ENCODE results near the gene GXYLT2. TPM values are rescaled to one million over a fixed set of nuclear protein-coding genes. Genes with fewer than 3 reads are reported as not detected.

GXYLT2 gene
- total RNA-seq, 1 donor from 2014 or later, result 16.2 TPM

DNA sequence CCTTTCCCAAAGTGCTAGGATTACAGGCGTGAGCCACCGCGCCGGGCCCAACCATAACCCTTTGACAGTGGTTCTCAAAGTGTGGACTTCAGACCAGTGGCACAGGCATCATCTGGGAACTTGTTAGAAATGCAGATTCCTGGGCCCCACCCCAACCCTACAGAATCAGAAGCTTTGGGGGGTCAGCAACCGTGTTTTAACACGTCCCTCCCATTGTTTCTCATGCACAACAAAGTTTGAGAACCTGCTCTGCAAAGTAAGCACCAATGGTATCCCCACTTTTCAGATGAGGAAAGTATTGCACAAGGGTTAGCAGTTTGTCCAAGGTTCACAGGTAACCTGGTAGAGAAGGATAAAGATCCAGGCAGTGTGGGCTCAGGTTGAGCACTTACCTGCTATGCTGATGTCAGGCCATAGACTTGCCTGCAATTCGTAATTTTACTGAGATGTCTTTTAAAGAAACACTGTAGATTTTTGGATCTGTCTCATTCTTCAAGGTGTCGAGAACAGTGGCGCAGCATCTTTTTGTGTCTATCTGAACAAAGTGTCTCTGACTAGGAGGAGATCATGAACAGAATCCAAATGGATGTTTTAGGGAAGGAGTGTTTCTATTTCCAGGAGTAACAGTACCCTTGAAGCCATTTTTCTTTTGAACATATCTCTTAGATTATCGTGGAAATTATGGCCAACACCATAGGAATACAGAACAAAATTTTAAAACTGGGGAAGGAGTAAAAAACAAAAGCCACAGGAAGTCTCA is 2.5 kb downstream of the GXYLT2 start:
- Histone ChIP-seq H3K27ac (replicated peaks) (peak overlapping the region; percentile 82), H3K27me3 (ENCODE audit: low read depth) (peaks cover 6% of the 10 kb centered on the region), H3K4me3 (peak overlapping the region; percentile 66), H3K9me3 (replicated peaks) (no peaks in the 10 kb centered on the region), H3K36me3 (no peaks in the 10 kb centered on the region), H3K4me1 (peaks cover 42% of the 10 kb centered on the region)
- intact Hi-C loops (cut with micrococcal nuclease), result no loop called here
- DNase-seq, result no peak
- TF ChIP-seq, protein P1, sequence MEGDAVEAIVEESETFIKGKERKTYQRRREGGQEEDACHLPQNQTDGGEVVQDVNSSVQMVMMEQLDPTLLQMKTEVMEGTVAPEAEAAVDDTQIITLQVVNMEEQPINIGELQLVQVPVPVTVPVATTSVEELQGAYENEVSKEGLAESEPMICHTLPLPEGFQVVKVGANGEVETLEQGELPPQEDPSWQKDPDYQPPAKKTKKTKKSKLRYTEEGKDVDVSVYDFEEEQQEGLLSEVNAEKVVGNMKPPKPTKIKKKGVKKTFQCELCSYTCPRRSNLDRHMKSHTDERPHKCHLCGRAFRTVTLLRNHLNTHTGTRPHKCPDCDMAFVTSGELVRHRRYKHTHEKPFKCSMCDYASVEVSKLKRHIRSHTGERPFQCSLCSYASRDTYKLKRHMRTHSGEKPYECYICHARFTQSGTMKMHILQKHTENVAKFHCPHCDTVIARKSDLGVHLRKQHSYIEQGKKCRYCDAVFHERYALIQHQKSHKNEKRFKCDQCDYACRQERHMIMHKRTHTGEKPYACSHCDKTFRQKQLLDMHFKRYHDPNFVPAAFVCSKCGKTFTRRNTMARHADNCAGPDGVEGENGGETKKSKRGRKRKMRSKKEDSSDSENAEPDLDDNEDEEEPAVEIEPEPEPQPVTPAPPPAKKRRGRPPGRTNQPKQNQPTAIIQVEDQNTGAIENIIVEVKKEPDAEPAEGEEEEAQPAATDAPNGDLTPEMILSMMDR (IDR thresholded peaks at IDR 0.05; ENCODE audit: borderline replicate concordance), result no peak

DNA sequence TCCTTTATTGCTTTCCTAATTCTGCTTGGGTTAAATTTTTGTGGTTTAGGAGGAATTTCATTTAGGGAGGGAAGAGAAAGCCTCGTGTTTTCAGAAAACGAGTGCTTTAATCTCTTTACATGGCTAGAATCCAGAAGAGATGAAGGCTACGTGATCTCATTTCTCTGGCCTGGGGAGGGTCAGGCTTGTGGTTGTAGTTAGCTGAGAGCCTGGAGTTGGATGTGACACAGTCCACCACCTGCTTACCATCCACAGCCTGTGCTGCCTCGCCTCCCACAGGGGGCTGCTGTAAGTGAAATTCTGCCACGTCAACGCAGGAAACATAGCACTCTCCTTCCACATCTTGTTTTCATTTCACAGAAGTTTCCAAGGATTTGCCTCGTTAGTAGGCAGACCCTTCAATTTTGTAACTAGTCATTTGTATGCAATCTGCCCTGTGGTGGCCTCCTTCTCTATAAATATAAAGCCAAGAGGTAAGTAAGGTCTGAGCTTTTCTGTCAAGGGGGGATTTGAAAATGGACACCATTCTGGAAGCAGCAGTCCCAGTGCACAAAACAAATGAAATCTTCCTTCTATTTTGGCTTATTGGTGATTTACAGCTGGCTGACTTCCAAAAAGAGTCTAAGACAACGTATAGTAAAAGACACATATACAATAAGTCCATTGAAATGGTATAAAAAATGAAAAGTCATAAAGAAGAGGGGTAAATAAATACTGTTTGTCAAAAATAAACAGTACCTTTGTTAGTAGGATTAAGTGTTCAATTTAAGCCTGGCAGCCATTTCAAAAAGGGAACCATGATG is 3.4 kb downstream of the GXYLT2 start:
- intact Hi-C loops (cut with micrococcal nuclease), result no loop called here
- TF ChIP-seq, protein P1 (IDR thresholded peaks at IDR 0.05; ENCODE audit: borderline replicate concordance), result no peak
- no peaks in the 10 kb centered on the region for H3K36me3 ChIP-seq
- H3K27ac ChIP-seq (replicated peaks), result peak overlapping the region; percentile 82
- H3K4me1 ChIP-seq, result peaks cover 41% of the 10 kb centered on the region
- H3K9me3 ChIP-seq (replicated peaks), result no peaks in the 10 kb centered on the region
- H3K4me3 ChIP-seq, result no peak overlapping the region
- peak; percentile 67 for DNase-seq
- H3K27me3 ChIP-seq (ENCODE audit: low read depth), result peaks cover 3% of the 10 kb centered on the region

DNA sequence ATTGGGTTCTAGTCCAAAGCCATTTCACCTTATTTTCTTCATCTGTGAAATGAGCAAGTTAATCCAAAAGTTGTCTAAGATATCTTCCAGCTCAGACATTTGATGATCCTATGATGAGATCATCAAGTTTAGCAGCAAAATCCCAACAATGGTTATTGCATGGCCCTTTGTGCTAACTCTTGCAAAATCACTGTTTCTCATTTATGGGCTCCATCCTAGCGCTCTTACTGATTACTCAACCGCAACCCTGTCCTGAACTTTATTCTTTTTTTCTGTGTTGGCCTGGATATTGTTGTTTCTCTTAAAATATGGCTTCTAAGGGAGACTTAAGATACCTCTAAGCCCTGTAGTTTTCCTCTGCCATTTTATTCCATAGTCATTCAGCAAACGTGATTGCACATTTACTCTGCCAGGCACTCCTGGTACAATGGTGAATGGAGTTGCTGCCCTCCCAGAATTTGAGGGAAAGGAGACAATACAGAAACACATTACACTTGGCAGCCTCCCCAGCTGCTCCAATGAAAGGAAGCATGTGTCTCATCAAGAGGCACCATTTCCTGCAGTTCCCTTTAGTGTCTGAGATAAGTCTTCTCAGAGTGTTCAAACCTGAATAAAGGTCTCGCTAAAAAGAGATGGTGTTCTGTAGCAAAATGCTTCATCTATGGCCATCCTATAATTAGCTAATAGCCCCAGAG is 4.4 kb downstream of the GXYLT2 start:
- Histone ChIP-seq H3K4me1 (peaks cover 37% of the 10 kb centered on the region), H3K27me3 (ENCODE audit: low read depth) (no peaks in the 10 kb centered on the region), H3K36me3 (no peaks in the 10 kb centered on the region), H3K9me3 (replicated peaks) (no peaks in the 10 kb centered on the region), H3K27ac (replicated peaks) (peak overlapping the region; percentile 82), H3K4me3 (no peak overlapping the region)
- intact Hi-C loops (cut with micrococcal nuclease), result no loop called here
- DNase-seq, result no peak
- TF ChIP-seq, protein P1 (IDR thresholded peaks at IDR 0.05; ENCODE audit: borderline replicate concordance), result no peak

DNA sequence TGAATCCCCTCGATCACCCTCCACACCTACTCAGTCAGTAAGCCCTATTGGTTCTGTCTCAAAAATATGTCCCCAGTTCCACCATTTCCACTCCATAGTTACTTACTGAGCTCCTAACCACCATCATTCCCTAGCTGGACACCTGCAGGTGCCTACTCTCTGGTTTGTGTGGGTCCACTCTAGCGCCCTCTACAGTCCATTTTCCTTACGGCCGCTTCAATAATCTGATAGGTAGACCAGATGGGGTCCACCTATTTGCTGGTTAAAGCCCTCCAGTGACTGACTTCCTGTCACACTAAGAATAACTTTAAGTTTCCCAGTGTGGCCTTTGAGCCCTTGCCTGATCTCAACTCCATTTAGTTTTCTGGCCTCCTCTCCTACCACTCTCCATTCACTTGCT is 5.0 kb downstream of the GXYLT2 start:
- H3K27ac ChIP-seq (replicated peaks), result peak overlapping the region; percentile 82
- no peaks in the 10 kb centered on the region for H3K36me3 ChIP-seq
- no peaks in the 10 kb centered on the region for H3K27me3 ChIP-seq (ENCODE audit: low read depth)
- no peaks in the 10 kb centered on the region for H3K9me3 ChIP-seq (replicated peaks)
- no peak for DNase-seq
- TF ChIP-seq, protein P1 (IDR thresholded peaks at IDR 0.05; ENCODE audit: borderline replicate concordance), result peak; percentile 7
- intact Hi-C loops (cut with micrococcal nuclease), result no loop called here
- H3K4me1 ChIP-seq, result peaks cover 34% of the 10 kb centered on the region
- H3K4me3 ChIP-seq, result no peak overlapping the region

DNA sequence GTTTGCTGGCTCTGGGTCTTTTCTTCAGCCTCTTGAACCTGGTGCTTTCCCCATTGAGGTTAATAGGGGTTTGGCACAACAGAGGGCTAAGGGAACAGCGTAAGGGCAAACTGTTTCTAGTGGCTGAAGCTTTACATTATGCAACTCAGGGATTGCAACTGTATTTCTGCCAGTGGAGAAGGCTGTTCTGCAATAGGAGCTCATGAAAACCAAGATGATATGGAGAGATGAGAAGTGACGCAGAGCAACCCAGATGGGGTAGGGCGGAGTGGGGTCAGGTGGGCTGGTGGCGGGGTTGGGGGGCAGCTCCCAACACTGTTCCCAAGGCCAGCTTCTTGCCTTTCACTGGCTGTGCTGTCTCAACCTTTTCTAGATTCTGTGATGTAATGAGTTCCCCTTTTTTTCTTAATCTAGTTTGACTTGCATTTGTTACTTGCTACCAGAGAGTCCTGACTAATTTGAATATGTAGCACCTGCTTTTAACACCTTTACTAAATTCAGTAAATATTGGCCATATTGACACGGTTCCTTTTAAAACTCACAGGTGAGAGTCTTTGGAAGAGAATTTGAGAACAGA is 7.2 kb downstream of the GXYLT2 start:
- intact Hi-C loops (cut with micrococcal nuclease), result no loop called here
- peaks cover 36% of the 10 kb centered on the region for H3K4me1 ChIP-seq
- no peaks in the 10 kb centered on the region for H3K9me3 ChIP-seq (replicated peaks)
- TF ChIP-seq, protein P1 (IDR thresholded peaks at IDR 0.05; ENCODE audit: borderline replicate concordance), result no peak
- DNase-seq, result no peak
- no peak overlapping the region for H3K27ac ChIP-seq (replicated peaks)
- H3K36me3 ChIP-seq, result no peaks in the 10 kb centered on the region
- H3K4me3 ChIP-seq, result no peak overlapping the region
- H3K27me3 ChIP-seq (ENCODE audit: low read depth), result no peaks in the 10 kb centered on the region
